Measurements from ENCODE around the gene MCM10.
"Not testable (repeated sequence)": the region's sequence is repeated elsewhere in the genome, so short reads cannot be mapped to it uniquely, and the experiment has no call there.

Gene MCM10

DNA sequence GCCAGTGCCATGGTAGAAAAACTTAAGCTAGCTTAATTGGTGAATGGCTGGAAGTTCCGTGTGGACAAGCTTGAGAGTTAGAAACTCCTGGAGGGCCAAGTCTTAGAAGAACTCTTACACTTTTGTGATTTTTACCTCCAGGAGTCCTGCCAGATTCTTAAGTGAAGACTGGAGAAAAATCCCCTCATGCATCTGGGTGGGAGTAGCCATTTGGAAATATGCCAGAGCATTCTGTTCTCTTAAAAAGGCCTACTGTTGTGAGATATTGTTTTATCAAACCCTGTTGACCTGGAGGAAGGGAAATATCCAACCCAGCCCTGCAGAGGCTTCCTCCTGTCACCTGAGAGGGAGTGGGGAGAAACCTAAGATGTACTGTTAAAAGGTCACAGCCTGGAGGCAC is 17.6 kb upstream of the MCM10 start:
- CTCF ChIA-PET = interaction anchor here (1.1 to 1.5 kb wide), 3 partner anchors 18 to 63 kb away, joined by 3 to 4 read pairs (median 3); partner anchors contain the start of gene MCM10
- POLR2A ChIA-PET = no interaction called here
- DNase-seq (ENCODE audit: low read depth, low spot score) = no peak
- H3K4me3 ChIP-seq (ENCODE audit: low read depth, low read length) = no peak overlapping the region
- TF ChIP-seq, protein P1, sequence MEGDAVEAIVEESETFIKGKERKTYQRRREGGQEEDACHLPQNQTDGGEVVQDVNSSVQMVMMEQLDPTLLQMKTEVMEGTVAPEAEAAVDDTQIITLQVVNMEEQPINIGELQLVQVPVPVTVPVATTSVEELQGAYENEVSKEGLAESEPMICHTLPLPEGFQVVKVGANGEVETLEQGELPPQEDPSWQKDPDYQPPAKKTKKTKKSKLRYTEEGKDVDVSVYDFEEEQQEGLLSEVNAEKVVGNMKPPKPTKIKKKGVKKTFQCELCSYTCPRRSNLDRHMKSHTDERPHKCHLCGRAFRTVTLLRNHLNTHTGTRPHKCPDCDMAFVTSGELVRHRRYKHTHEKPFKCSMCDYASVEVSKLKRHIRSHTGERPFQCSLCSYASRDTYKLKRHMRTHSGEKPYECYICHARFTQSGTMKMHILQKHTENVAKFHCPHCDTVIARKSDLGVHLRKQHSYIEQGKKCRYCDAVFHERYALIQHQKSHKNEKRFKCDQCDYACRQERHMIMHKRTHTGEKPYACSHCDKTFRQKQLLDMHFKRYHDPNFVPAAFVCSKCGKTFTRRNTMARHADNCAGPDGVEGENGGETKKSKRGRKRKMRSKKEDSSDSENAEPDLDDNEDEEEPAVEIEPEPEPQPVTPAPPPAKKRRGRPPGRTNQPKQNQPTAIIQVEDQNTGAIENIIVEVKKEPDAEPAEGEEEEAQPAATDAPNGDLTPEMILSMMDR (IDR thresholded peaks at IDR 0.05; ENCODE audit: insufficient read depth, low read length, missing control alignments) = no peak

DNA sequence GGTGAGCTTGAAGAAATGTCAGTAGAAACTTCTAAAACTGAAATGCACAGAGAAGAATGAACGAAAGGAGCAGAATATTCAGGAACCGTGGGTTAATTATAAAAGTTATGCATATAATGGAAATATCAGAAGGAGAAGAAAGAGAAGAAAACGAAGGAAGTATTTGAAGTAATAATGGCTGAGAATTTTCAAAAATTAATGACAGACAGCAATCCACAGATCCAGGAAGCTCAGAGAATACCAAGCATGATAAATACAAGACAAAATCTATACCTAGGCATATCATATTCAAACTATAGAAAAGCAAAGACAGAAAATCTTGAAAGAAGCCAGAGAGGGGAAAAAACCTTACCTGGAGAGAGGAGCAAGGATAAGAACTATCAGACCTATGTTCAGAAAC is 16.5 kb upstream of the MCM10 start:
- TF ChIP-seq, protein P1 (IDR thresholded peaks at IDR 0.05; ENCODE audit: insufficient read depth, low read length, missing control alignments) = no peak
- H3K4me3 ChIP-seq (ENCODE audit: low read depth, low read length) = no peak overlapping the region
- ChIA-PET CTCF (no interaction called here), POLR2A (no interaction called here)
- no peak for DNase-seq (ENCODE audit: low read depth, low spot score)

DNA sequence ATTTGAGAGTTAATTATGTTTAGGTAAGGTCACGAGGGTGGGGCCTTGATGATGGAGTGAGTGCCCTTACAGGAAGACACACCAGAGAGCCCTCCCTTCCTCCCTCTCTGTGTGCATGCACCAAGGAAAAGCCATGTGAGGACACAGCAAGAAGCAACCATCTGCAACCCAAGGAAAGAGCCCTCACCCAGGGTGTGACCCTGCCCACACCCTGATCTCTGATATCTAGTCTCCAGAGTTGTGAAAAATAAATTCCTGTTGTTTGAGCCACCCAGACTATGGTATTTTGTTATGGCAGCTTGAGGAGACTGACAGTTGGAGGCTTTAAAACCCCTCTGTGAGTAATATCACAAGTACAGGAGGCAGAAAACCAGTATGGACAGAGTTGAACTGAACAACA is 15.0 kb upstream of the MCM10 start:
- ChIA-PET POLR2A (no interaction called here), CTCF (interaction anchor here (1.5 to 1.6 kb wide), 2 partner anchors 11 to 13 kb away, joined by 3 to 4 read pairs; no protein-coding TSS in a partner anchor)
- no peak for DNase-seq (ENCODE audit: low read depth, low spot score)
- H3K4me3 ChIP-seq (ENCODE audit: low read depth, low read length) = no peak overlapping the region
- TF ChIP-seq, protein P1 (IDR thresholded peaks at IDR 0.05; ENCODE audit: insufficient read depth, low read length, missing control alignments) = no peak

DNA sequence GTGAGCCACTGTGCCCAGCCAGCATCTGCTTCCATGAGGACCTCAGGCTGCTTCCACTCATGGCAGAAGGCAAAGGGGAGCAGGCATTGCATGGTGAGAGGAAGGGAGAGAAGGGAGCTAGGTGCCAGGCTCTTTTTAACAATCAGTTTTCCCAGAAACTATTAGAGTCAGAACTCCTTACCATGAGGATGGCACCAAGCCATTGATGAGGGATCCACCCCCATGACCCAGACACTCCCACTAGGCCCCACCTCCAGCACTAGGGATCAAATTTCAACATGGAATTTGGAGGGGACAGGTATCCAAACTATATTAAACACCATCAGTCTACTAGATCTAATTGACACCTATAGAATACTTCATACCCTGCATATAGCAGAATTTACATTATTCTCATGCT is 14.2 kb upstream of the MCM10 start:
- ChIA-PET POLR2A (no interaction called here), CTCF (interaction anchor here (1.3 to 2.7 kb wide), 4 partner anchors 10 to 156 kb away, joined by 3 to 14 read pairs (median 4); partner anchors contain the start of gene MCM10)
- DNase-seq (ENCODE audit: low read depth, low spot score) = no peak
- no peak overlapping the region for H3K4me3 ChIP-seq (ENCODE audit: low read depth, low read length)
- TF ChIP-seq, protein P1 (IDR thresholded peaks at IDR 0.05; ENCODE audit: insufficient read depth, low read length, missing control alignments) = no peak

DNA sequence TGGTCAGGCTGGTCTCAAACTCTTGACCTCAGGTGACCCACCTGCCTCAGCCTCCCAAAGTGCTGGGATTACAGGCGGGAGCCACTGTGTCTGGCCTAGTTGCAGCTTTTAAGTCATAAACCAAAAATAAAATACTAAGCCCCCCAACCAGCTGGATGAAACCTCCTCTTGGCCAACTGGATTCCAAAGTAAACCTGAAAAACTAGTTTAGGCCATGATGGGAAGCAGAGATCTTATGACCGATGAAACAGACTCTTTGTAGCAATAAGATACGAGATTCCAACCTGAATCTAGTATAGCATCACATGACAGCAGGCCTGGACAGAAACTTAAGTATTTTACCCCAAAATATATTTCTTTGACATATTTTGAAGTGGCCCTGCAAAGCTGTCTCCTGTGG is 9.1 kb upstream of the MCM10 start:
- POLR2A ChIA-PET = interaction anchor here (0.8 kb wide), 1 partner anchor 52 kb away, joined by 3 read pairs; the partner anchor contains the start of gene OPTN
- CTCF ChIA-PET = interaction anchor here (2.3 kb wide), 1 partner anchor 8 kb away, joined by 16 read pairs; no protein-coding TSS in a partner anchor
- H3K4me3 ChIP-seq (ENCODE audit: low read depth, low read length) = no peak overlapping the region

DNA sequence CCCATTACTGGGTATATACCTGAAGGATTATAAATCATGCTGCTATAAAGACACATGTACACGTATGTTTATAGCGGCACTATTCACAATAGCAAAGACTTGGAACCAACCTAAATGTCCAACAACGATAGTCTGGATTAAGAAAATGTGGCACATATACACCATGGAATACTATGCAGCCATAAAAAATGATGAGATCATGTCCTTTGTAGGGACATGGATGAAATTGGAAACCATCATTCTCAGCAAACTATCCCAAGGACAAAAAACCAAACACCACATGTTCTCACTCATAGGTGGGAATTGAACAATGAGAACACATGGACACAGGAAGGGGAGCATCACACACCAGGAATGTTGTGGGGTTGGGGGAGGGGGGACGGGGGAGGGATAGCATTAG is 5.5 kb upstream of the MCM10 start:
- H3K4me3 ChIP-seq (ENCODE audit: low read depth, low read length); POLR2A ChIA-PET; DNase-seq (ENCODE audit: low read depth, low spot score); CTCF ChIA-PET: not testable (repeated sequence)

More for the DNA sequence above, 9.1 kb upstream of the MCM10 start:
- DNase-seq (ENCODE audit: low read depth, low spot score) = no peak
- TF ChIP-seq, protein P1 (IDR thresholded peaks at IDR 0.05; ENCODE audit: insufficient read depth, low read length, missing control alignments) = no peak

DNA sequence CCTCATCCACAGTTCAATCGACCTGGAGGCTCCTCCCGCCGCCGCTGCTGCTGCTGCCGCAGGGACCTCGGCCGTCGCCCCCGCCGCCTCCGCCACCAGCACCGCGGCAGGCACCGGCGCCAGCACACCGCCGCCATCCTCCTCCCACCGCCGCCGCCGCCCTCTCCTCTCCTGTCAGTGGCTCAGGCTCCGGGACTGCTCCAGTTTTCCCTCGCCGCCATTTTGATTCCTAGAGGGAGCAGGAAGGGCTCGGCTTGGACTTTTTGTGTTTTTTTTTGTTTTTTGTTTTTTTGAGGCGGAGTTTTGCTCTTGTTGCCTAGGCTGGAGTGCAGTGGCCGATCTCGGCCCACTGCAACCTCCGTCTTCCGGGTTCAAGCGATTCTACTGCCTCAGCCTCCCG is 3.0 kb upstream of the MCM10 start:
- TF ChIP-seq, protein P1 (IDR thresholded peaks at IDR 0.05; ENCODE audit: insufficient read depth, low read length, missing control alignments) = no peak
- ChIA-PET POLR2A (no interaction called here), CTCF (interaction anchor here (1.0 kb wide), 1 partner anchor 144 kb away, joined by 3 read pairs; no protein-coding TSS in a partner anchor)
- no peak for DNase-seq (ENCODE audit: low read depth, low spot score)
- H3K4me3 ChIP-seq (ENCODE audit: low read depth, low read length) = no peak overlapping the region

Data from AG04449 (cell line).